Choroid plexus epithelial cell (primary cell): ENCODE results near the gene RNASE4.

Experiments
- DNase-seq: peaks from one replicate; pipeline ENCODE4 v3.0.0-alpha.2; 2010; ENCODE audit warnings: low read depth
- H3K4me3 ChIP-seq: 2 replicates; pipeline ENCODE4 v1.5.1; 2011; ENCODE audit warnings: low read depth, mild to moderate bottlenecking, control low read depth, low read length, moderate library complexity
- CTCF ChIP-seq: conservative IDR thresholded peaks from 2 replicates; pipeline ENCODE4 v1.5.1; 2011; ENCODE audit warnings: low read depth, mild to moderate bottlenecking, control low read depth, inconsistent platforms, low read length, moderate library complexity

RNASE4 gene

GRCh38 chr14:20690848-20691640, 6.7 kb downstream of the RNASE4 start:
- DNase-seq, result peak; percentile 85
- no peak overlapping the region for H3K4me3 ChIP-seq
- TF ChIP-seq CTCF, result peak; percentile 84

- DNase-seq, result no peak
- no peak overlapping the region for H3K4me3 ChIP-seq
- no peak for TF ChIP-seq CTCF
These were observed 7.9 kb downstream of the RNASE4 start for GRCh38 chr14:20692116-20692751.

- no peak overlapping the region for H3K4me3 ChIP-seq
- DNase-seq, result no peak
- no peak for TF ChIP-seq CTCF
These were observed 12.4 kb downstream of the RNASE4 start for GRCh38 chr14:20696764-20697163.

GRCh38 chr14:20697273-20698017, 13.1 kb downstream of the RNASE4 start:
- no peak overlapping the region for H3K4me3 ChIP-seq
- DNase-seq, result peak; percentile 85
- TF ChIP-seq CTCF, result peak; percentile 87

GRCh38 chr14:20698018-20698329, 13.6 kb downstream of the RNASE4 start:
- no peak overlapping the region for H3K4me3 ChIP-seq
- DNase-seq, result no peak
- TF ChIP-seq CTCF, result no peak

- TF ChIP-seq CTCF, result no peak
- no peak for DNase-seq
- H3K4me3 ChIP-seq, result no peak overlapping the region
These were observed 14.6 kb downstream of the RNASE4 start for GRCh38 chr14:20698934-20699333.
